HCT116 (cell line): Measurements from ENCODE around the gene ATOX1.

Experiments used
- EZH2 ChIP-seq: fragments of 200-600 bp; sonication (generic); IDR thresholded peaks from 2 replicates; pipeline ENCODE4 v1.6.1; 2017; ENCODE audit warnings: antibody characterized with exemption, mixed run types
- POLR2AphosphoS5 ChIP-seq: IDR thresholded peaks from 2 replicates; pipeline ENCODE4 v1.6.1; 2011; ENCODE audit warnings: mild to moderate bottlenecking, low read depth, low read length, moderate library complexity
- SP1 ChIP-seq: IDR thresholded peaks from 2 replicates; pipeline ENCODE4 v1.6.1; 2012; ENCODE audit warnings: low read depth
- YY1 ChIP-seq: IDR thresholded peaks from 2 replicates; pipeline ENCODE4 v1.6.1; 2011; ENCODE audit warnings: low read length, low read depth, moderate library complexity, mild to moderate bottlenecking; ENCODE audit not compliant: insufficient replicate concordance; ENCODE audit errors: extremely low read depth
- TF ChIP-seq, protein P1 (sequence below): IDR thresholded peaks from 2 replicates; pipeline ENCODE4 v1.6.1; 2012
- TF ChIP-seq, protein P2 (sequence below), 3 experiments: fragments of 200-600 bp in 1 of 3; sonication (generic) in 1 of 3; IDR thresholded peaks in 2 of 3; conservative IDR thresholded peaks in 1 of 3; 2 replicates each; pipeline ENCODE4 v1.5.1; 2012 to 2017; ENCODE audit warnings: low read depth in 2 of 3, low read length in 2 of 3, antibody characterized with exemption in 1 of 3, borderline replicate concordance in 1 of 3, control low read depth in 1 of 3, mild to moderate bottlenecking in 1 of 3, mixed read lengths in 1 of 3, mixed run types in 1 of 3, moderate library complexity in 1 of 3; ENCODE audit not compliant: insufficient read depth in 1 of 3

DNA sequence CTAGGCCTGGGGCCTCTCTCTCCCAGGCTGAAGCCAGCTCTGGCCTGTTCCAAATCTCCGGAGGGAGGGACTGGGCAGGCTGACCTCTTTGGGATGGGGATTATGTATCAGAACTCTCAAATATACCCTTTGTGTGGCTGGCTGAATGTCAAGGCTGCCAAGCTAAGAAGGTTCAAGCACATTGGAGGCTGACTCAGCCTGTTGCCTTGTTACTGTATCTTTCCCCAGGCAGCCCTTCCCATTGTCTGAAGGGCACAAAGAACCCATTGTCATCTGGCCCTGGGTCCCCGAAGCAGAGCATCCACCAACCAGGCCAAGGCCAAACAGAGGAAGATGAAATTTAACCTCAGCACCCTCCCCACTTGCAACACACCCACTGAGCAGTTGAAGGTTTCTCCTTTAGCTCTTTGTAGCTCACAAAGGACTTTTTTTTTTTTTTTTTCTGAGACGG is 64.4 kb downstream of the ATOX1 start:
- TF ChIP-seq, protein P1, sequence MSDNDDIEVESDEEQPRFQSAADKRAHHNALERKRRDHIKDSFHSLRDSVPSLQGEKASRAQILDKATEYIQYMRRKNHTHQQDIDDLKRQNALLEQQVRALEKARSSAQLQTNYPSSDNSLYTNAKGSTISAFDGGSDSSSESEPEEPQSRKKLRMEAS = no peak
- TF ChIP-seq POLR2AphosphoS5 = no peak
- TF ChIP-seq, protein P2, sequence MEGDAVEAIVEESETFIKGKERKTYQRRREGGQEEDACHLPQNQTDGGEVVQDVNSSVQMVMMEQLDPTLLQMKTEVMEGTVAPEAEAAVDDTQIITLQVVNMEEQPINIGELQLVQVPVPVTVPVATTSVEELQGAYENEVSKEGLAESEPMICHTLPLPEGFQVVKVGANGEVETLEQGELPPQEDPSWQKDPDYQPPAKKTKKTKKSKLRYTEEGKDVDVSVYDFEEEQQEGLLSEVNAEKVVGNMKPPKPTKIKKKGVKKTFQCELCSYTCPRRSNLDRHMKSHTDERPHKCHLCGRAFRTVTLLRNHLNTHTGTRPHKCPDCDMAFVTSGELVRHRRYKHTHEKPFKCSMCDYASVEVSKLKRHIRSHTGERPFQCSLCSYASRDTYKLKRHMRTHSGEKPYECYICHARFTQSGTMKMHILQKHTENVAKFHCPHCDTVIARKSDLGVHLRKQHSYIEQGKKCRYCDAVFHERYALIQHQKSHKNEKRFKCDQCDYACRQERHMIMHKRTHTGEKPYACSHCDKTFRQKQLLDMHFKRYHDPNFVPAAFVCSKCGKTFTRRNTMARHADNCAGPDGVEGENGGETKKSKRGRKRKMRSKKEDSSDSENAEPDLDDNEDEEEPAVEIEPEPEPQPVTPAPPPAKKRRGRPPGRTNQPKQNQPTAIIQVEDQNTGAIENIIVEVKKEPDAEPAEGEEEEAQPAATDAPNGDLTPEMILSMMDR (IDR thresholded peaks at IDR 0.05 in 2 of 3, conservative IDR thresholded peaks at IDR 0.05 in 1 of 3; ENCODE audit: borderline replicate concordance in 1 of 3, insufficient read depth in 1 of 3, low read depth in 2 of 3, low read length in 2 of 3) = no peak
- no peak for TF ChIP-seq SP1
- no peak for TF ChIP-seq YY1
- TF ChIP-seq EZH2 = no peak
